CD4-positive, CD25-positive, alpha-beta regulatory T cell (primary cell): ENCODE results near the gene CDK8. TPM values are rescaled to one million over a fixed set of nuclear protein-coding genes. Genes with fewer than 3 reads are reported as not detected.

Source experiments
- ATAC-seq, 2 donors: fragments of 150-1000 bp; cut with Tn5 transposase; one replicate each; pipeline ENCODE4 v1.10.0; 2021; ENCODE audit warnings: low read depth in 2 of 2, moderate number of reproducible peaks in 2 of 2, moderate library complexity in 1 of 2
- DNase-seq, 3 donors: peaks; one replicate each; pipeline versions ENCODE4 v3.0.0 to v3.0.0-alpha.2; 2012 to 2022; ENCODE audit warnings: mixed read lengths in 1 of 3
- H3K27ac ChIP-seq: one replicate; pipeline ENCODE4 v1.7.0; 2013; ENCODE audit warnings: mild to moderate bottlenecking, low read length; ENCODE audit not compliant: insufficient read depth, poor library complexity, severe bottlenecking
- H3K27me3 ChIP-seq: one replicate; pipeline ENCODE4 v1.7.0; 2013; ENCODE audit warnings: low read length; ENCODE audit not compliant: control insufficient read depth, insufficient read depth
- H3K36me3 ChIP-seq: one replicate; pipeline ENCODE4 v1.7.0; 2013; ENCODE audit warnings: mild to moderate bottlenecking, low read length, moderate library complexity; ENCODE audit not compliant: control insufficient read depth, insufficient read depth
- H3K4me1 ChIP-seq: 2 replicates; pipeline ENCODE4 v1.7.0; 2013; ENCODE audit warnings: mild to moderate bottlenecking, low read length; ENCODE audit not compliant: insufficient read depth, control insufficient read depth, poor library complexity, severe bottlenecking
- H3K4me3 ChIP-seq: one replicate; pipeline ENCODE4 v1.7.0; 2013; ENCODE audit warnings: low read depth, mild to moderate bottlenecking, low read length, moderate library complexity
- H3K9me3 ChIP-seq, 2 experiments: 1 replicate in 1 of 2; 2 replicates in 1 of 2; pipeline ENCODE4 v1.7.0; 2013; ENCODE audit warnings: low read length in 2 of 2, mild to moderate bottlenecking in 1 of 2, moderate library complexity in 1 of 2; ENCODE audit not compliant: control insufficient read depth in 2 of 2
- H3K27ac Mint-ChIP-seq, 3 donors: one replicate each; pipeline ENCODE4 v1.8.0; 2020 to 2022; ENCODE audit warnings: mild to moderate bottlenecking in 3 of 3, mixed read lengths in 3 of 3, moderate library complexity in 2 of 3
- H3K27me3 Mint-ChIP-seq: one replicate; pipeline ENCODE4 v1.8.0; 2022; ENCODE audit warnings: mild to moderate bottlenecking, mixed read lengths
- H3K36me3 Mint-ChIP-seq: one replicate; pipeline ENCODE4 v1.8.0; 2020; ENCODE audit warnings: mixed read lengths
- H3K4me1 Mint-ChIP-seq, 4 donors: one replicate each; pipeline ENCODE4 v1.8.0; 2020 to 2022; ENCODE audit warnings: mixed read lengths in 4 of 4, mild to moderate bottlenecking in 1 of 4
- H3K4me3 Mint-ChIP-seq, 4 donors: one replicate each; pipeline ENCODE4 v1.8.0; 2020 to 2022; ENCODE audit warnings: mild to moderate bottlenecking in 4 of 4, mixed read lengths in 4 of 4, moderate library complexity in 3 of 4
- H3K9me3 Mint-ChIP-seq, 7 donors: one replicate each; pipeline ENCODE4 v1.8.0; 2020 to 2022; ENCODE audit warnings: mixed read lengths in 7 of 7, mild to moderate bottlenecking in 3 of 7, moderate library complexity in 2 of 7
- polyA plus RNA-seq, 4 donors: library from polyadenylated mRNA; unstranded; fragments of 300-500 nt; fragmentation: Illumina TruSeq; gene quantifications; one replicate each; pipeline ENCODE4 v1.2.3, GENCODE V29; 2021
- total RNA-seq: library from RNA; stranded (reverse); gene quantifications from one replicate; pipeline ENCODE4 v1.2.3, GENCODE V29; 2022

CDK8 gene
- total and polyA plus RNA-seq, 5 donors from 2014 or later, result 4.0 to 10.1 (median 4.7) TPM

- peaks cover 11% of the 10 kb centered on the region for H3K27me3 Mint-ChIP-seq
Observed at GRCh38 chr13:26433776-26434175, 179.8 kb downstream of the CDK8 start.

GRCh38 chr13:26435171-26435570 is 181.2 kb downstream of the CDK8 start:
- Mint-ChIP-seq H3K4me3 (no peak overlapping the region), H3K36me3 (no peaks in the 10 kb centered on the region), H3K9me3 (peaks cover 0 to 33% (median 7%) of the 10 kb centered on the region in 7 donors), H3K4me1 (no peaks in the 10 kb centered on the region), H3K27ac (no peak overlapping the region), H3K27me3 (peaks cover 4% of the 10 kb centered on the region)
- ATAC-seq, result no peak
- Histone ChIP-seq H3K27ac (no peak overlapping the region), H3K36me3 (no peaks in the 10 kb centered on the region), H3K27me3 (no peaks in the 10 kb centered on the region), H3K4me1 (no peaks in the 10 kb centered on the region), H3K4me3 (no peak overlapping the region), H3K9me3 (peaks cover 16 to 21% of the 10 kb centered on the region in 2 experiments)
- DNase-seq, result no peak

More at GRCh38 chr13:26433776-26434175, 179.8 kb downstream of the CDK8 start:
- ATAC-seq (no peak), DNase-seq (no peak)
- Histone ChIP-seq H3K27me3 (no peaks in the 10 kb centered on the region), H3K27ac (no peak overlapping the region), H3K4me3 (no peak overlapping the region), H3K4me1 (no peaks in the 10 kb centered on the region), H3K9me3 (peaks cover 16 to 21% of the 10 kb centered on the region in 2 experiments), H3K36me3 (no peaks in the 10 kb centered on the region)
- Mint-ChIP-seq H3K9me3 (peaks cover 0 to 33% (median 7%) of the 10 kb centered on the region in 7 donors), H3K36me3 (no peaks in the 10 kb centered on the region), H3K4me1 (no peaks in the 10 kb centered on the region), H3K27ac (no peak overlapping the region), H3K4me3 (no peak overlapping the region)

- no peaks in the 10 kb centered on the region for H3K4me1 Mint-ChIP-seq
- Histone ChIP-seq H3K9me3 (peaks cover 16 to 21% of the 10 kb centered on the region in 2 experiments), H3K36me3 (no peaks in the 10 kb centered on the region), H3K27me3 (no peaks in the 10 kb centered on the region), H3K4me3 (no peak overlapping the region), H3K27ac (no peak overlapping the region), H3K4me1 (no peaks in the 10 kb centered on the region)
- ATAC-seq (no peak), DNase-seq (no peak)
- peaks cover 0 to 33% (median 7%) of the 10 kb centered on the region in 7 donors for H3K9me3 Mint-ChIP-seq
- H3K4me3 Mint-ChIP-seq, result no peak overlapping the region
- H3K27me3 Mint-ChIP-seq, result peaks cover 4% of the 10 kb centered on the region
- no peak overlapping the region for H3K27ac Mint-ChIP-seq
- H3K36me3 Mint-ChIP-seq, result no peaks in the 10 kb centered on the region
Observed at GRCh38 chr13:26435646-26436045, 181.7 kb downstream of the CDK8 start.

- Mint-ChIP-seq H3K4me1 (no peaks in the 10 kb centered on the region), H3K36me3 (no peaks in the 10 kb centered on the region), H3K9me3 (peaks cover 0 to 33% (median 7%) of the 10 kb centered on the region in 7 donors), H3K27ac (no peak overlapping the region), H3K27me3 (no peaks in the 10 kb centered on the region), H3K4me3 (no peak overlapping the region)
- no peaks in the 10 kb centered on the region for H3K27me3 ChIP-seq
- no peaks in the 10 kb centered on the region for H3K4me1 ChIP-seq
- no peaks in the 10 kb centered on the region for H3K36me3 ChIP-seq
- no peak for DNase-seq
- peaks cover 16 to 21% of the 10 kb centered on the region in 2 experiments for H3K9me3 ChIP-seq
- H3K27ac ChIP-seq, result no peak overlapping the region
- ATAC-seq, result no peak
- no peak overlapping the region for H3K4me3 ChIP-seq
Observed at GRCh38 chr13:26436914-26437313, 183.0 kb downstream of the CDK8 start.

- no peak for DNase-seq
Observed at GRCh38 chr13:26440111-26440510, 186.2 kb downstream of the CDK8 start.

GRCh38 chr13:26441476-26441875 is 187.5 kb downstream of the CDK8 start:
- Mint-ChIP-seq H3K9me3 (peaks cover 0 to 19% (median 3%) of the 10 kb centered on the region in 7 donors), H3K4me3 (no peak overlapping the region), H3K27ac (no peak overlapping the region), H3K4me1 (no peaks in the 10 kb centered on the region), H3K27me3 (peaks cover 6% of the 10 kb centered on the region), H3K36me3 (no peaks in the 10 kb centered on the region)
- Histone ChIP-seq H3K4me1 (no peaks in the 10 kb centered on the region), H3K9me3 (peaks cover 10 to 12% of the 10 kb centered on the region in 2 experiments), H3K27ac (no peak overlapping the region), H3K27me3 (peaks cover 4% of the 10 kb centered on the region), H3K36me3 (no peaks in the 10 kb centered on the region), H3K4me3 (no peak overlapping the region)
- DNase-seq, result no peak
- ATAC-seq, result no peak

More at GRCh38 chr13:26440111-26440510, 186.2 kb downstream of the CDK8 start:
- Histone ChIP-seq H3K4me1 (no peaks in the 10 kb centered on the region), H3K9me3 (peaks cover 16 to 21% of the 10 kb centered on the region in 2 experiments), H3K4me3 (no peak overlapping the region), H3K27me3 (peaks cover 4% of the 10 kb centered on the region), H3K27ac (no peak overlapping the region), H3K36me3 (no peaks in the 10 kb centered on the region)
- Mint-ChIP-seq H3K27ac (no peak overlapping the region), H3K4me1 (no peaks in the 10 kb centered on the region), H3K27me3 (no peaks in the 10 kb centered on the region), H3K9me3 (peaks cover 0 to 26% (median 6%) of the 10 kb centered on the region in 7 donors), H3K36me3 (no peaks in the 10 kb centered on the region), H3K4me3 (no peak overlapping the region)
- no peak for ATAC-seq

- no peaks in the 10 kb centered on the region for H3K36me3 Mint-ChIP-seq
- Histone ChIP-seq H3K9me3 (peaks cover 2 to 3% of the 10 kb centered on the region in 2 experiments), H3K4me1 (no peaks in the 10 kb centered on the region), H3K27ac (no peak overlapping the region), H3K4me3 (no peak overlapping the region), H3K36me3 (no peaks in the 10 kb centered on the region), H3K27me3 (peaks cover 4% of the 10 kb centered on the region)
- DNase-seq (no peak), ATAC-seq (no peak)
- H3K9me3 Mint-ChIP-seq, result peaks cover 0 to 8% (median 2%) of the 10 kb centered on the region in 7 donors
- H3K27me3 Mint-ChIP-seq, result peaks cover 12% of the 10 kb centered on the region
- H3K4me3 Mint-ChIP-seq, result no peak overlapping the region
- H3K4me1 Mint-ChIP-seq, result no peaks in the 10 kb centered on the region
- no peak overlapping the region for H3K27ac Mint-ChIP-seq
Observed at GRCh38 chr13:26442541-26442940, 188.6 kb downstream of the CDK8 start.

GRCh38 chr13:26445092-26445491 is 191.2 kb downstream of the CDK8 start:
- H3K36me3 ChIP-seq, result no peaks in the 10 kb centered on the region
- H3K9me3 ChIP-seq, result no peaks in the 10 kb centered on the region
- no peaks in the 10 kb centered on the region for H3K4me1 Mint-ChIP-seq
- DNase-seq (no peak), ATAC-seq (no peak)
- H3K4me3 ChIP-seq, result no peak overlapping the region
- H3K27ac Mint-ChIP-seq, result no peak overlapping the region
- peaks cover 0 to 7% (median 0%) of the 10 kb centered on the region in 7 donors for H3K9me3 Mint-ChIP-seq
- H3K4me3 Mint-ChIP-seq, result no peak overlapping the region
- H3K27ac ChIP-seq, result no peak overlapping the region
- peaks cover 16% of the 10 kb centered on the region for H3K27me3 Mint-ChIP-seq
- no peaks in the 10 kb centered on the region for H3K36me3 Mint-ChIP-seq
- peaks cover 4% of the 10 kb centered on the region for H3K27me3 ChIP-seq
- no peaks in the 10 kb centered on the region for H3K4me1 ChIP-seq
